HG03442 (cell line): Measurements from ENCODE around the gene ARID1B.

ENCODE experiments used
- ATAC-seq: cut with Tn5 transposase; IDR thresholded peaks from one replicate; pipeline ENCODE4 v1.9.1; 2021; ENCODE audit warnings: mild to moderate bottlenecking, moderate library complexity; ENCODE audit not compliant: unreplicated experiment

The ARID1B gene

GRCh38 chr6:156790711-156791319 is 13.6 kb downstream of the ARID1B start:
- ATAC-seq: no peak

GRCh38 chr6:156791320-156791850 is 14.2 kb downstream of the ARID1B start:
- ATAC-seq: peak; percentile 78

GRCh38 chr6:156793200-156793599 is 16.0 kb downstream of the ARID1B start:
- ATAC-seq: no peak

- ATAC-seq: peak; percentile 60
These were observed 17.6 kb downstream of the ARID1B start for GRCh38 chr6:156794546-156795354.

GRCh38 chr6:156795825-156796224 is 18.6 kb downstream of the ARID1B start:
- ATAC-seq: no peak

GRCh38 chr6:156796627-156797026 is 19.4 kb downstream of the ARID1B start:
- ATAC-seq: no peak

GRCh38 chr6:156797901-156798735 is 20.9 kb downstream of the ARID1B start:
- no peak for ATAC-seq

- ATAC-seq: no peak
These were observed 24.5 kb downstream of the ARID1B start for GRCh38 chr6:156801712-156802111.

GRCh38 chr6:156803353-156803752 is 26.2 kb downstream of the ARID1B start:
- ATAC-seq: no peak

GRCh38 chr6:156804402-156804801 is 27.2 kb downstream of the ARID1B start:
- no peak for ATAC-seq

- ATAC-seq: no peak
These were observed 29.0 kb downstream of the ARID1B start for GRCh38 chr6:156806155-156806554.

- no peak for ATAC-seq
These were observed 29.9 kb downstream of the ARID1B start for GRCh38 chr6:156807028-156807427.

- ATAC-seq: no peak
These were observed 30.6 kb downstream of the ARID1B start for GRCh38 chr6:156807795-156808194.

- peak; percentile 47 for ATAC-seq
These were observed 31.1 kb downstream of the ARID1B start for GRCh38 chr6:156808287-156808686.

- ATAC-seq: peak; percentile 92
These were observed 31.9 kb downstream of the ARID1B start for GRCh38 chr6:156809034-156809433.

GRCh38 chr6:156809446-156810178 is 32.4 kb downstream of the ARID1B start:
- ATAC-seq: no peak

- ATAC-seq: no peak
These were observed 36.9 kb downstream of the ARID1B start for GRCh38 chr6:156814036-156814581.

- ATAC-seq: no peak
These were observed 39.3 kb downstream of the ARID1B start for GRCh38 chr6:156816505-156816904.

GRCh38 chr6:156820089-156820798 is 43.1 kb downstream of the ARID1B start:
- ATAC-seq: no peak

GRCh38 chr6:156821707-156822106 is 44.5 kb downstream of the ARID1B start:
- no peak for ATAC-seq
